ENCODE measurements around the gene PIGW. TPM values are rescaled to one million over a fixed set of nuclear protein-coding genes. Genes with fewer than 3 reads are reported as not detected.
"Not testable (repeated sequence)": the region's sequence is repeated elsewhere in the genome, so short reads cannot be mapped to it uniquely, and the experiment has no call there.

The PIGW gene
- total RNA-seq = 7.0 TPM

DNA sequence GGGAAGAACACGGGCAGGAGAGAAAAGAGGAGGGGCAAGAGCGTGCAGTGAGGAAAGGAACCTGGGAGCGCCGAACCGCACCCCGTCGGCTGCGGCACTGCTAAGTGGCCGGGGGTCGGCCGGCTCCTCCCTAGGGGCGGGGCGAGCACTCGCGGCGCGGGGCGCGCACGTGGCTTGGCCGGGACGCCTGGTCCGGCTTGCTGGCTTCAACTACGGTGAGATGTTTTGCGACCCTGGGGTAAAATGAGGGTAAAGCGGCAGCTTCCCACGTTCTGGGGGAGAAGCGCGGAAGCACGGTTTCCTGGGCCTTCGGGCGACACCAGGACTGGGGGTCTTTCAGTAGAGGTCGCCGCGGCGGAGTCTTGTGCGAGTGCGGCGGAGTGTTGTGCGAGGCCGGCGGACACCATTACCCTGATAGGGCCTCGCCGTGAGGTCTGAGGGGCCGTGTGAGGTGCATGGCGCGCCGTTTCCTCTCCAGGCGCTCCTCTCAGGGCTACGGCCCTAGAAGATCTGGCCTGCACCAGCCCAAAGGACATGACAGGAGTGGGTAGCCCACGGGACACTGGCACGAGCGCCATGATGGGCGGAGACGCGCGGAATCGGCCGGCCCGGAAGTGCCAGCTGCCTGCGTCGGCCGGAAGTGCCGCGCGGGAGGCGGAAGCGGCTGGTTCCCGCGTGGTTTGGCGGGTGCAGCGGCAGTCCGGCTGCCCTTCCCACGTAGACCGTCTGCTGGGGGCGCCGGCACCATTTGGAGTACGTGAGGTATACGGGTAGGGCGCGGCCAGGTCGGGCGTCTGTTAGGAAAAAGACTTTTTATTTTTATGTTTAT, at the start of gene PIGW, which contains the start of gene MYO19:
PIGW (plus strand) TSS at position 148 of the 829 bp plus-strand sequence. CDS start 2,115 bp downstream, outside the sequence.
MYO19 (minus strand) TSS at position 29 of the 829 bp plus-strand sequence. CDS start 2,330 bp downstream, outside the sequence.
- peak; percentile 85 for DNase-seq

GRCh38 chr17:36485027-36485426, 49.8 kb upstream of the PIGW start:
- DNase-seq = no peak

DNA sequence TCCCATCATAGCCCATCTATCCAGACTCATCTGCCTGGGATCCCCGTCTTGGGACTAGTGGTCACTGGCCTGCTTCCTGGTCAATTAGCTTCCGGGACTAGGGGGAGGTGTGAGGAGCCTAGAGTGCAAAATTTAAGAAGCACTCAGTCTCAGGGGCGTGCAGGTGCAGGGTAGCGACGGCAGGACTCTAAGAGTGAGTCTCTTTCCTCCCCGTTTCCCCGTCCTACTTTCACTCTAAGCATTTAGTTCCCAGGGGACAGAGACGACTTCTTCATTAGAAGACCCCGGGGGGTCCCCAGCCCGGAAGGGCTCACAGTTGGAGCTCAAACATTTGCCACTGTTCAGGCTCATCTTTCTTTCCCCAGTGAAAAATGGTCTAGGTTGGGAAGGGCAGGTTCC, 49.0 kb upstream of the PIGW start:
- no peak for DNase-seq

DNA sequence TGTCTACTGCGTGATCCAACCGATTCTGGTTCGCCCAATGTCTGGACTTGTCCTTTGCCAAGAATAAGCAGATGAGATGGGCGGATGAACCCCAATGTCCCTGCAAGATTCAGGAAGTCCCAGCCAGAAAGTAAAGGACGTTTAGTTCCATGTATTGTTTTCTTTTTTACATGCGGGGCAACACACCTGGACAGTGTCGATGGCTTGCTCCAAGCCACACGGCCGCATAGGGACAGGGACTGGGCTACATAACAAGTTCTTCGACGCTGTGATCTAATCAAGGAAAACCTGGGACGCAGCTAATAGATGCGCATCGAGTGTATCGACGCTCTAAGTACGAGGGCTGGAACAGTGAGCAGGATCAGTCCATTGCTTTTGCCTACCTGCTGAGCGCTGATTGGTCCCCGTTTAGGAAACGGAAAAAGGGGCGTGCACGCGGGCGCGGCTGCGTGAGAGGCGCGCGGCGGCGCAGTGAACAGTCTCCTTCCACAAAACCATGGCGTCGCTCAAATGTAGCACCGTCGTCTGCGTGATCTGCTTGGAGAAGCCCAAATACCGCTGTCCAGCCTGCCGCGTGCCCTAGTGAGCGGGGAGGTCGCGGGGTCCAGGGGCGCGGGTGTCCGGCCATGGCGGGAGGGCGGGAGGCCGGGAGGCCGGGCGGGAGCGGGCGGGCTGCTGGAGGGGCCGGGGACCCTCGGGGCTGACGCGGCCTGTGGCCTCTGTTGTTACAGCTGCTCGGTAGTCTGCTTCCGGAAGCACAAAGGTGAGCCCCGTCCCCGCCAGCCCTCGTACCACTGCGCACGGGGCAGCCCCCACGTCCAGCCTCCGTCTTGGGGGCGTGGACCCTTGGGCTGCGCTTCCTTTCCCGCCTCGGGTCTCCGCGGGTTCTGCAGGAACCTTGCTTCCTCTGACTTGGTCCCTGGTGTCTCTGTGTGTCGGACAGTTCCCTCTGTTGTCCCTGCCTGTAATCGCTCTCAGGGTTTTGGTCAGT, 48.3 kb upstream of the PIGW start, which contains the start of gene ZNHIT3:
ZNHIT3 (plus strand) TSS at position 478 of the 991 bp plus-strand sequence; CDS start at position 497, 19 bp downstream.
- DNase-seq = peak; percentile 87

DNA sequence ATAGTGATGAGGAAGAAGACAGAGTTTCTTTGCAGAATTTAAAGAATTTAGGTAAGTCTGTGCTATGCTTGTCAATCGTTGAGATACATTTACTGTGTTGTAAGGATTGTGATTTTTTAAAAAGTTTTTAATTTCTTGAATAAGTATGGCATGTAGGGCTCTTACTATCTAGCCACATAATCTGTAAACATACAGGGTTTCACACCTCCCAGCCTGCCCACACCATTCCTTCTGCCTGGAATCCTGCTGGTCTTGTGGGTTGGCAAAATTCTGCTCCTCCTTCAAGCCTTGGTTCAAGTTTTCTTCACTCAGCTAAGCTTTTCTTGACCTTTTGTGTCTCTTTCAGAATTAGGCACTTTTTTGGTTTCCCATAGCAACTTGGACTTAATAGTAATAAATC, 40.8 kb upstream of the PIGW start:
- DNase-seq = no peak

- no peak for DNase-seq
Measured at GRCh38 chr17:36494674-36495073, 40.1 kb upstream of the PIGW start.

DNA sequence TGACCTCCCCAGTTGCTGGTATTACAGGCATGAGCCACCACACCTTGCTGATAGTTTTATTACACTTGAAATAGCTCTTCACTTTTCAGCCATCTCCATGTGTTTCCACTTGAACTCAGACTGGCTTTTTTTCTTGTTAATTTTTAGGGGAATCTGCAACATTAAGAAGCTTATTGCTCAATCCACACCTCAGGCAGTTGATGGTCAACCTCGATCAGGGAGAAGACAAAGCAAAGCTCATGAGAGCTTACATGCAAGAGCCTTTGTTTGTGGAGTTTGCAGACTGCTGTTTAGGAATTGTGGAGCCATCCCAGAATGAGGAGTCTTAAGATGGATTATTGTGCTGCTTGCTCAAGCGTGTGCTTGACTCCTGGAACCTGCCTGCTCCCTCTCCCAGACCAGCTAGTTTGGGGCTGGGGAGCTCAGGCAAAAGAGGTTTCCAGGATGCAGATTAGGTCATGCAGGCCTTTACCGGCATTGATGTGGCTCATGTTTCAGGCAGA, 39.7 kb upstream of the PIGW start:
- DNase-seq = no peak

DNA sequence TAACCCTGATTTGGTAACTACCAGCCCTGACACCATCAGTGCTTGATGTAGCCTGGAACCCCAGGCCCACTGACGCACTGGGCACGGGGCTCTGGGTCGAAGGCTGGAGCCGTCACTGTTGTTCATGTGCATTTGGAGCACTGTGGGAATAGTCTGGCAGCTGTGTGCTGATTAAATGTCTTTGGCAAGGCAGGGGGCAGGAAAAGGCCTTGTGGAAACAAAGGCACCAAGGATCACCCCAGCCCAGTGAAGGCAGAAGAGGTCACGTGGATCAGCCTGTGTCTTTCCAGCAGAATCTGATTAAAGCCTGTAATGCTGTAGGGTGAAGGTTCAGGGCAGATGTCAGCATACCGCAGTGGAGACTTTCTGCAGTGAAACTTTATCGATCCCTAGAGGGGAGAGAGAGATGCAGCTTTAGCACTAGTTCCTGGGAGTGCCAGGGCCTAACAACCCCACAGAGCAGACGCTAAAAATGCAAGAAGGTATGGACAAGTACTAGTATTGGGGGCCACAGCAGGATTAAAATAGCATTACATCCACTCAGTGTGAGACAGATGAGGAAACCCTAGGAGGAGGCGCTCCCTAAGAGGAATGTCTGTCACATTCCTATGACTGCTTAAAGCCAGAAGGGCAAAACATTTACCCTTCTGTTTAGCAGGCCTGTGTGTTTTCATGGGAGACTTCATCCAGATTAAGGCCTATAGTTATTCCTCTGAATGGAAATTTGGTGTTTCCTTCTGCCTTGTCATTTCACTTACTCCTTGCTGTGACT, 38.6 kb upstream of the PIGW start:
- no peak for DNase-seq

GRCh38 chr17:36498155-36498554, 36.6 kb upstream of the PIGW start:
- no peak for DNase-seq

GRCh38 chr17:36498560-36499300, 36.1 kb upstream of the PIGW start:
- no peak for DNase-seq

GRCh38 chr17:36500745-36501225, 34.0 kb upstream of the PIGW start:
- DNase-seq = no peak

DNA sequence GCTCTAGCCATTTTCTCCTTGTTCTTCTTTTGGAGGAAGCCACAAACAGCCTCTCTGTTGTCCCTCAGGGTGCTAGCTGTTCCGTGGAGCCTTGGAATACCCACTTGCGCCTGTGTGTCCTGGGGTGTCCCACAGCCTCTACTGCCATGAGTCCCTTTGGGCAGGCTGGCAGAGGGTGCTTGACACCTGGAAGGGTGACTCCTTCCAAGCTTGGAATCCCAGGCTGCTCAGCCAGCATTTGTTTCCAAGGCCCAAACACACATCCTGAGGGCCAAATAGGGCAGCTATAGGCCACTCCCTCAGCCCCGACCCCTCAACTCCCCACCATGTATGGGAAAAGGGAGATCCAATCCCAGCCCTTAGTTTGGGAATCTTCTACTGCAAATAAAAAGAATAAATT, 33.4 kb upstream of the PIGW start:
- DNase-seq = no peak

- no peak for DNase-seq
Measured at GRCh38 chr17:36501963-36502362, 32.8 kb upstream of the PIGW start.

DNA sequence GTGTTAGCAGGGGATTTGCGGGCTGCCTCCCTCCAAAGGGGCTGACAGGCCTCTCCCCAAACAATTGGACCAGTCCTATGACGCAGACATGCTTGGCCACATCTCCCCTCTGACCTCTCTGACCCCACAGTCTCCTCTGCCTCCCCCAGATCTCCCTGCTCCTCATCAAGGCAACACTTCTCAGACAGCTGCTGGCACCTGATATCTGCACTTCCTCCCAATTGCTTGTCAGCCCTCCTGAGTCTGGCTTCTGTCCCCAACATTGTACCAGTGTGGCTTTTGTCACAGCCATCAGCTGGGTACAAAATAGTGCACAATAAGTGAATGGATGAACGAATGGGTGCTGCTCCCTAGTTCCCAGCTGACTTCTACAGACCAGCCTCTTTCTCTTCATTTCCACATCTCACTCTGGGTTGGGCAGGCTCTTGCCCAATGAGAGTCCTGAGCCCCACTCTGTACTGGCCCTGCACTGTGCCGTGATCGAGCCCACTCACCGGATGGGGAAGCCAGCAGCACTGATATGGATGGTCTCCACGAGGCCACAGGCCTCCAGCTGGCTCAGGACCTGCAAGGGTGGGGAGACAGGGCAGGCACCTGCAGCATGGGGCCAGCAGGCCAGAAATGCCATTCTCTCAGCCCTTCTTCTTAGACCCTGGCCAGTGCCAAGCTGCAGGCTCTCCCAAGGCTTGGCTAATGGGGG, 31.2 kb upstream of the PIGW start:
- no peak for DNase-seq

DNA sequence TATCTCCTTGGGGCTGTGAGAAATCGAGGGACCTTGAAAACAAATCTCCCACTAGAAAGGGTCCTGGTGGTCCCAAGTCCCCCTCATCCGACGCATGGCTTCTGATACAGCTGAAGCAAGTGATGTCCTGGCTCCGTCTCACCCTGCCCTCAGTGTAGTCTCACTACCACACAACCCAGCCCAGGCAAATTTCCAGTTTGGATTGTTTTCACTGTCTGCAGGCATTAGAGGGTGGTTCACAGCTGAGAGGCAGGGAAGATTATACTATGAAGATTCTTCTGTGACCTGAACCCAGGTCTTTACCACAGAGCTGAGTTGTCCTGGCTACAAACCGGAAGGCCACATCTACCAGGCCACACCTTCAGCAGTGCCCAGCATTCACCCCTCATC, 30.6 kb upstream of the PIGW start:
- DNase-seq = no peak

- DNase-seq = no peak
Measured at GRCh38 chr17:36505171-36505570, 29.6 kb upstream of the PIGW start.

DNA sequence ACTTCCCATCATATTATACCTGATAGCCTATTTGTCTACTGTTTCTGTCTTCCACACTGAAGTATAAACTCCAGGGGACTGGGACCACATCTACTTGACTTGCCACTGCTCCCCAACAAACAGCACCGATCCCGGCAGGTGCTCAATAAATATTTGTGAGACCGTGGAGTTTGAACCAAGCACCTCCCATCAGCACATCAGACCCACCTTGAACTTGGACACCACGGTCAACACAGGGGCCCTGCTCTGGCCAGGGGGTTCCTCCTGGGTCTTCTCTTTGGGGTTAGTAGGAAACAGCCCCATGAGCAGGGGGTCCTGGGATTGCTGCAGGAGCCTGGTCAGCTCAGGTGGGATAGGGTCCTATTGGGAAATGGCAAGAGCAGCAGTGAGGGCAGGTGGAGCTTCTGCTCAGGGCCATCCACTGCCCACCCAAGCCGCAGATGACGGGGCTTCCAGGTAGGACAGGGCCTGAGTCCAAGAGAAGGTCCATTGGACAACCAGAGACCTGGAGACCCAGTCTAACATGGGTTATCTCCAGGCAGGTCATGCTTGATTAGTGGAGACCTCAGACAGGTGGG, 28.4 kb upstream of the PIGW start:
- DNase-seq = no peak

- no peak for DNase-seq
Measured at GRCh38 chr17:36506831-36507230, 28.0 kb upstream of the PIGW start.

DNA sequence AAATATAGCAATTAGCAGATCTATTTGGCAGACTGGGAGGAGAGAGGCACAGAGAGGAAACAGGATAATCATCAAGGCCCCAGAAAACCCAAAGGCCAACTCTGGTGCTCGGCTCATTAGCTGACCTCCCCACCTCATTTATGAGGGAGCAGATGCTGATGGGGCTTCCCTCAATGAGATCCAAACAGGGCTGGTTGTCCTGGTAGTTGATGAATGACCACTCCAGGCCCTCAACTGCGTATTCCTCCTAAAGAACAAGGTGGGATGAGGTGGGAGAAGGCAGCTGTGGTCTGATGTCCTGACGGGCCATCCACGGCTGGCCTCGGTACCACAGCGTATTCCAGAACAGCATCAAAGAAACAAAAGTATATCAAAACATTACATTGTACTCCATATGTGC, 27.5 kb upstream of the PIGW start:
- DNase-seq = no peak

DNA sequence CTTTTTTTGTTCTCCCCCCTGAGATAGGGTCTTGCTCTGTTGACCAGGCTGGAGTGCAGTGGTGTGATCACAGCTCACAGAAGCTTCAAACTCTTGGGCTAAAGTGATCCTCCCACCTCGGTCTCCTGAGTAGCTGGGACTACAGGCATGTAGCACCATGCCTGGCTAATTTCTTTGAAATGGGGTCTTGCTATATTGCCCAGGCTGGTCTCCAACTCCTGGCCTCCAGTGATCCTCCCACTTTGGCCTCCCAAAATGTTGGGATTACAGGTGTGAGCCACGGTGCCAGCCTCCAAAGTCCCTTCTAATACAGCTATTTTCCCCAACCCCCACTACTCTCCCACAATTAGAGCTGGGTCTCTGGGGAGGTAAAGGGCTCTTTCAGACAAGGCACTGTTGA, 26.3 kb upstream of the PIGW start:
- DNase-seq = not testable (repeated sequence)

Measured in occipital lobe (tissue), 2 donors.